ENCODE data around the gene BLM.
"Not testable (repeated sequence)": the region's sequence is repeated elsewhere in the genome, so short reads cannot be mapped to it uniquely, and the experiment has no call there.

The BLM gene

GRCh38 chr15:90823455-90823974, 106.4 kb downstream of the BLM start:
- no peak for DNase-seq

DNA sequence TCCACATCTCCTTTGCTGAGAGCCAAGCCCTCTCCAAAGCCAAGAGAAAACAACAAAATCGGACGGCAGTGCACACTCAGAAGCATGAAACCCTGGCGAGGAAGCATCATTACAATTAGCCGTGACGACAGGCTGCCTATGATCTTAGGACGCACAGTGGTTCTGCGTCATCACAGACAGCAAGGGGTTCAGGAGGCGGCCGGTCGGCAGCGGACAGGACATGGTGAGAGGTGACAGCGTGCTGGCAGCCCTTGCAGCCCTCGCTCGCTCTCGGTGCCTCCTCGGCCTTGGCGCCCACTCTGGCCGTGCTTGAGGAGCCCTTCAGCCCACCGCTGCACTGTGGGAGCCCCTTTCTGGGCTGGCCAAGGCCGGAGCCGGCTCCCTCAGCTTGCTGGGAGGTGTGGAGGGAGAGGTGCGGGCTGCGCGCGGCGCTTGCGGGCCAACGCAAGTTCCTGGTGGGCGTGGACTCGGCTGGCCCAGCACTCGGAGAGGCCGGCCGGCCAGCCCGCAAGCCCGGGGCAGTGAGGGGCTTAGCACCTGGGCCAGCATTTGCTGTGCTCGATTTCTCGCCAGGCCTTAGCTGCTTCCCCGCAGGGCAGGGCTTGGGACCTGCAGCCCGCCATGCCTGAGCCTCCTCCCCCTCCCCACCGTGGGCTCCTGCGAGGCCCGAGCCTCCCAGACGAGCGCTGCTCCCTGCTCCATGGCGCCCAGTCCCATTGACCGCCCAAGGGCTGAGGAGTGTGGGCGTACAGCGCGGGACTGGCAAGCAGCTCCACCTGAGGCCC, 108.2 kb downstream of the BLM start:
- not testable (repeated sequence) for DNase-seq

DNA sequence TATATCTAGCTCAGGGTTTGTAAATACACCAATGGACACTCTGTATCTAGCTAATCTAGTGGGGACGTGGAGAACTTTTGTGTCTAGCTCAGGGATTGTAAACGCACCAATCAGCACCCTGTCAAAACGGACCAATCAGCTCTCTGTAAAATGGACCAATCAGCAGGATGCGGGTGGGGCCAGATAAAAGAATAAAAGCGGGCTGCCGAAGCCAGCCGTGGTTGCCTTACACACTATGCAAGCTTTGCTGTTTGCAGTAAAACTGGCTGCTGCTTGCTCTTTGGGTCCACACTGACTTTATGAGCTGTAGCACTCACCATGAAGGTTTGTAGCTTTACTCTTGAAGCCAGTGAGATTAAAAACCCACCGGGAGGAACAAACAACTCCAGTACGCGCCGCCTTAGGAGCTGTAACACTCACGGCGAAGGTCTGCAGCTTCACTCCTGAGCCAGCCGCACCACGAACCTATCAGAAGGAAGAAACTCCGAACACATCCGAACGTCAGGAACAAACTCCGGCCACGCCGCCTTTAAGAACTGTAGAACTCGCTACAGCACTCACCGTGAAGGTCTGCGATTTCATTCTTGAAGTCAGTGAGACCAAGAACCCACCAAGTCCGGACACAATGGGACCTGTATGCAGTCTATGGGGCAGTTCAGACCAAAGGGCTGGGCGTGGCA, 109.2 kb downstream of the BLM start:
- DNase-seq, result not testable (repeated sequence)

DNA sequence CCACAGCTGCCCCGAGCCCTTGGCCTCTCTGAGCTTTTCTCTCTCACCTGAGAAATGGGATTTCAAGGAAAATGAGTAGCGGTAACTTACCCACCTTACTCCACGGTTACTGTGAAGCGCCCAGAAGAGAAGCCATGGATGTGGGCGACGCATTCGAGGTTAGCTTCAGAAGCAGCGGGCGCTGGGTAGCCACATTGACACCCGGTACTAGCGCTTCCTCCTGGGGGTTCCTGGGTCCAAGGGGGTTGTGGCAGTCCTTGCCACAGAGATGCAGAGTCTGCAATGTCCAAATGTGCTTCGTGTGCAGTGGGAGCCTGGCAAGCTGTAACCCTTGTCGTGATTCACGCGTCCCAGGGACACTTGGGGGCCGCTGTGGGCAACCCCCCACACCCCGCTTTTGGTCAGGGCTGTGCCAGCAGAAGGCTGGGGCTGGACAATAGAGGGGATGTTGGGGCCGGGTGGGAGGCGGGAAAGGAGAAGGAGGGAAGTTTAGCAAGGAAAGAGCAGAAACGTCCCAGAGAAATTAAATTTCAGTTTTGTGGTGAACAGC, 109.8 kb downstream of the BLM start:
- DNase-seq, result no peak

DNA sequence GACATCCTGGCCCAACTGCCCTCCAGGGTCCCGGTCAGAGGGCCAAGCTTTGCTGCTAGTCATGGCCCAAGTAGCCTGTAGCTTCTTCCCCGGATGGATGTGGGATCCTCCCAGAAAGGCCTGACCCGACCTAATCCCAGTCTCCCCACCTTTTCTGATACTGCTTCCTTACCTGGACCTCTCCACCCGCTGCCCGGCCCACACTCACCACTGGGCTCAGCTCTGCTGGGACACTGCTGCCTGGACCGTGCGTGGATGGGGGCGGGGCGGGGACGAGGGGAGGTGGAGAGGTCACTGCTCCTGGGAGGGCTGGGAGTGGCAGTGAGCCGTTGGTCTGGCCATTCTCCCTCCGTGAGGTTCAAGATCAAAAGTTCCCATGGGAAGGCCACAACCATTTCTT, 111.0 kb downstream of the BLM start:
- DNase-seq, result no peak

- DNase-seq, result peak; percentile 25
Observed at GRCh38 chr15:90829126-90829525, 112.0 kb downstream of the BLM start.

- DNase-seq, result peak; percentile 91
Observed at GRCh38 chr15:90829942-90830440, 112.8 kb downstream of the BLM start.

- DNase-seq, result no peak
Observed at GRCh38 chr15:90834626-90835025, 117.5 kb downstream of the BLM start.

DNA sequence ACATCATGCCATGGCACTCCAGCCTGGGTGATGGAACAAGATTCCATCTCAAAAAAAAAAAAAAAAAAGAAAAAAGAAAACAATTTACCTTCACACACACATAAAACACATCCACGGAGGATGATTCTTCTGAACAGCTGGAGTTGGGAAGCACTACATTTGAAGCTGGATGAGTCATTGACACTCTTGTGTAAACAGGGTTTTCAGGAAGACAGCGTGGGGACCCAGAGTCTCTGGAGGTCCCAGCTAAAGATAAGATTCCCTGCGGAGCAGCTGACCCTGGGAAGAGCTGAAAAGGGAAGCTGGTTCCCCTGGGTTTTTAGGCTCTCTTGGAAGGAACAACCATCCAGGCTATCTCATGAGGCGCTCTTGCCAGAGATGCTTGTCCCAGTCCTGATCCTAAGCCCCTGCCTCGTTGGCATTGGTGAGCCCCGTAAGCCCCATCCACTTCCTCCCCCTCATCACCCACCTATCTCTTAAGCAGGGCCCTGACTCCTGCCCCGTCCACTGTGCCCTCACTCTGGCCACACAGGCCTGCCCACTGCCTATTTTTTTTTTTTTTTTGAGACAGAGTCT, 119.2 kb downstream of the BLM start:
- DNase-seq, result peak; percentile 81

GRCh38 chr15:90837094-90837493, 119.9 kb downstream of the BLM start:
- no peak for DNase-seq

GRCh38 chr15:90838139-90838538, 121.0 kb downstream of the BLM start:
- peak; percentile 69 for DNase-seq

GRCh38 chr15:90838544-90838943, 121.4 kb downstream of the BLM start:
- no peak for DNase-seq

GRCh38 chr15:90839187-90840071, 122.3 kb downstream of the BLM start:
- DNase-seq, result peak; percentile 85

GRCh38 chr15:90840157-90840855, 123.2 kb downstream of the BLM start:
- no peak for DNase-seq

GRCh38 chr15:90840954-90841353, 123.8 kb downstream of the BLM start:
- DNase-seq, result no peak

DNA sequence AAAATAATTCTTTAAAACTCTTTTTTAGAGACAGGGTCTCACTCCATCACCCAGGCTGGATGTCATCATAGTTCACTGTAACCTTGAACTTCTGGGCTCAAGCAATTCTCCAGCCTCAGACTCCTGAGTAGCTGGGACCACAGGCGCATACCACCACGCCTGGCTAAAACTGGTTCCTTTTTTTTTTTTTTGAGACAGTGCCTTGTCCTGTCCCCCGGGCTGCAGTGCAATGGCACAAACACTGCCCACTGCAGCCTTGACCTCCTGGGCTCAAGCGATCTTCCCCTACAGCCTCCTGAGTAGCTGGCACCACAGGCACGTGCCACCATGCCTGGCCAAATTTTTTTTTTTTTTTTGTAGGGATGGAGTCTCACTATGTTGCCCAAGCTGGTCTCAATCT, 127.5 kb downstream of the BLM start:
- DNase-seq, result peak; percentile 37

DNA sequence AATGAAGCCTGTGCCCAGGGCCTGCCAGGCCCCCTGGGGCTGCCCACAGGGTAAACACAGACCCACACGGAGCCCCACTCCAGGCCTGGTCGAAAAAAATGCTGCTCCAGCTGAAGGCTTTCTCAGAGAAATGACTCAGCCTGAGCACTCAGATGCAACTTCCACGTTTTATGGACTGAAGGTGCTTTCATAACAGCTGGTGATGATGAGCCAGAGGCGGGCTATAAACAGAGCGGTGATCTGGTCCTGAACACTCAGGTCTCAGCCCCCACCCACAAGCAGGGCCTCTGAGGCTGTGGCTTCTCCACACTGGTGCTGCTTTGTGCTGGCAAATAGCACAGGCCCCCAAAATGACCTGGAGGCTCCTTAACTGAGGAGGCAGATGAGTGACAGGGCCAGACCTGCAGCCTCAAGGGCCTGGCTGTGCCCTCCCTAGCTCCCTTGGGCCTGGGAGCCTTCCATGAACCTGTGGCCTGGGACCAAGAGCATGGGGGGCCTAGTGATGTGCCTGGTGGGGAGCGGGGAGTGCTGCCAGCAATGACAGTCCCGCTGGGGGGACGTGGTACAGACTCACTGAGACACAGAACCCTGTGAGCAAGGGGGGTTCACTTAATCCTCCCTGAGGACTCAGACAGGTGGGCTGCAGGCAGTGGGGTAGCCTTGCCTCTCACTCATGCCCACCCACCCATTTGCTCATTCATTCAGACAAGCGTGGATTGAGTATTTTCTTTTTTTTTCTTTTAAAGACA, 128.2 kb downstream of the BLM start:
- peak; percentile 97 for DNase-seq

GRCh38 chr15:90849424-90849823, 132.3 kb downstream of the BLM start:
- not testable (repeated sequence) for DNase-seq

GRCh38 chr15:90851114-90851513, 134.0 kb downstream of the BLM start:
- no peak for DNase-seq

DNA sequence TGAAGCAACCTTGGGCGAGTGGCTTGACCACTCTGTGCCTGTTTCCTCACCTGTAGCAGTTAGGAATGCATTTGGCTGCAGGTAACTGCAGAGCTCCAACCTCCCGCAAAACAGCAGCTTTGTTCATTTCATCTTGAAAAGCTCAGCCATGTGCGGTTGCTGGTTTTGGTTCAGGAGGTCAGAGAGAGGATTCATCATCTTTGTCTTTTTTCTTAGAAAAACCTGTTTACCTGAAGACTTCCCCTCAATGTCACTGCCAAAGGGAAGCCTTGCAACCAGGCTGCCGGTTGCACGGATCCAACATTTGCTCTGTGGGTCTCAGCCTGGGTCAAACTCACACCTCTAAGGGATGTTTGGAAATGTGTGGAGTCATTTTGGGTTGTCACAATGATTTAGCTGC, 134.8 kb downstream of the BLM start:
- DNase-seq, result peak; percentile 10

GRCh38 chr15:90855139-90855538, 138.0 kb downstream of the BLM start:
- peak; percentile 32 for DNase-seq

All from inflammatory macrophage treated with lipopolysaccharide for 4 hours (primary cell).